Cerebellar cortex (tissue), 1 donor: ENCODE measurements around the gene LSM12.
"Not testable (repeated sequence)": the region's sequence is repeated elsewhere in the genome, so short reads cannot be mapped to it uniquely, and the experiment has no call there.

Experiments
- DNase-seq: peaks from one replicate; pipeline ENCODE4 v3.0.0-alpha.2; 2015; ENCODE audit warnings: low spot score

Gene LSM12

GRCh38 chr17:44044071-44044470 is 22.4 kb downstream of the LSM12 start:
- no peak for DNase-seq

- no peak for DNase-seq
Measured at GRCh38 chr17:44043272-44043696, 23.2 kb downstream of the LSM12 start.

GRCh38 chr17:44039829-44040635 is 26.4 kb downstream of the LSM12 start:
- no peak for DNase-seq

- no peak for DNase-seq
Measured at GRCh38 chr17:44038604-44039011, 27.9 kb downstream of the LSM12 start.

GRCh38 chr17:44037471-44037870 is 29.0 kb downstream of the LSM12 start:
- DNase-seq, result no peak

GRCh38 chr17:44034688-44035087 is 31.8 kb downstream of the LSM12 start:
- not testable (repeated sequence) for DNase-seq

GRCh38 chr17:44033861-44034408 is 32.5 kb downstream of the LSM12 start:
- no peak for DNase-seq

- DNase-seq, result no peak
Measured at GRCh38 chr17:44030482-44030881, 36.0 kb downstream of the LSM12 start.

GRCh38 chr17:44029736-44030135 is 36.7 kb downstream of the LSM12 start:
- DNase-seq, result no peak

GRCh38 chr17:44024853-44025252 is 41.6 kb downstream of the LSM12 start:
- DNase-seq, result no peak

- peak; percentile 93 for DNase-seq
Measured at GRCh38 chr17:44024271-44024663, 42.2 kb downstream of the LSM12 start.

GRCh38 chr17:44023545-44024270 is 42.8 kb downstream of the LSM12 start:
- no peak for DNase-seq

- no peak for DNase-seq
Measured at GRCh38 chr17:44022246-44022645, 44.2 kb downstream of the LSM12 start.

- DNase-seq, result not testable (repeated sequence)
Measured at GRCh38 chr17:44021227-44021626, 45.2 kb downstream of the LSM12 start.

GRCh38 chr17:44014437-44015172 is 51.9 kb downstream of the LSM12 start, which contains the start of gene TMEM101:
TSS of gene TMEM101 (minus strand) at chr17:44014963. CDS start at chr17:44014952, 11 bp downstream.
- peak; percentile 95 for DNase-seq

GRCh38 chr17:44014133-44014436 is 52.4 kb downstream of the LSM12 start:
- DNase-seq, result no peak

- no peak for DNase-seq
Measured at GRCh38 chr17:44012874-44013273, 53.6 kb downstream of the LSM12 start.

GRCh38 chr17:44012391-44012790 is 54.1 kb downstream of the LSM12 start:
- no peak for DNase-seq

GRCh38 chr17:44011876-44012275 is 54.6 kb downstream of the LSM12 start:
- no peak for DNase-seq

GRCh38 chr17:44010966-44011647 is 55.4 kb downstream of the LSM12 start:
- DNase-seq, result no peak

GRCh38 chr17:44008205-44008909 is 58.1 kb downstream of the LSM12 start:
- no peak for DNase-seq
